Thyroid gland (tissue), 4 donors: ENCODE data around the gene OR1I1. TPM values are rescaled to one million over a fixed set of nuclear protein-coding genes. Genes with fewer than 3 reads are reported as not detected.

Experiments used
- DNase-seq, 2 donors: peaks; one replicate each; pipeline ENCODE4 v3.0.0-alpha.2; 2019
- H3K27ac ChIP-seq, 3 donors: fragments of 200-600 bp; sonication (generic); 1 replicate in 2 of 3; 2 replicates in 1 of 3; pipeline ENCODE4 v1.5.1; 2016 to 2019; ENCODE audit warnings: mild to moderate bottlenecking in 1 of 3, moderate library complexity in 1 of 3
- H3K27me3 ChIP-seq: fragments of 200-600 bp; sonication (generic); one replicate; pipeline ENCODE4 v1.5.1; 2019
- H3K36me3 ChIP-seq, 2 donors: fragments of 200-600 bp; sonication (generic); one replicate each; pipeline ENCODE4 v1.5.1; 2016 to 2019
- H3K4me1 ChIP-seq, 2 donors: fragments of 200-600 bp; sonication (generic); one replicate each; pipeline ENCODE4 v1.5.1; 2017 to 2019
- H3K4me3 ChIP-seq, 3 donors: fragments of 200-600 bp; sonication (generic); replicated peaks in 1 of 3; 1 replicate in 2 of 3; 2 replicates in 1 of 3; pipeline ENCODE4 v1.5.1; 2016; ENCODE audit warnings: mild to moderate bottlenecking in 1 of 3
- H3K9me3 ChIP-seq: fragments of 200-600 bp; sonication (generic); one replicate; pipeline ENCODE4 v1.5.1; 2017
- POLR2A ChIP-seq, 2 donors: fragments of 450-650 bp; IDR thresholded peaks; one replicate each; pipeline ENCODE4 v1.6.1; 2017; ENCODE audit warnings: antibody characterized with exemption in 2 of 2, mild to moderate bottlenecking in 2 of 2, moderate library complexity in 1 of 2
- WGBS, 2 donors: methylation state at CpG; one replicate each; pipeline ENCODE4 v1.1.5; 2017; 5-methylcytosine and 5-hydroxymethylcytosine counted together
- intact Hi-C: fragments of 100-400 bp; cut with DNase I; formaldehyde crosslinking; loops from one replicate; pipeline ENCODE4 v1.15.1; 2023
- total RNA-seq, 4 donors: library from RNA; depleted of rRNA; stranded (reverse); fragments of >200 nt; gene quantifications; one replicate each; pipeline ENCODE4 v1.2.3, GENCODE V29; 2016
- TF ChIP-seq, protein P1 (sequence below), 6 experiments: fragments of 200-600 bp in 3 of 6; fragments of 450-650 bp in 3 of 6; sonication (generic) in 3 of 6; IDR thresholded peaks; one replicate each; pipeline ENCODE4 v1.5.1; 2016 to 2019; ENCODE audit warnings: antibody characterized with exemption in 6 of 6, mild to moderate bottlenecking in 2 of 6, inconsistent platforms in 1 of 6, moderate library complexity in 1 of 6

OR1I1 gene
- total RNA-seq, 4 donors from 2014 or later = not detected

GRCh38 chr19:15042826-15043225 is 39.2 kb upstream of the OR1I1 start:
- intact Hi-C loops = no loop called here
- no peaks in the 10 kb centered on the region for H3K9me3 ChIP-seq
- H3K36me3 ChIP-seq = no peaks in the 10 kb centered on the region
- WGBS, 2 donors = 78 to 80% methylated on average over 2 of the region's 2 CpGs
- no peak overlapping the region for H3K27ac ChIP-seq
- no peaks in the 10 kb centered on the region for H3K27me3 ChIP-seq
- TF ChIP-seq POLR2A (IDR thresholded peaks at IDR 0.05) = no peak
- TF ChIP-seq, protein P1, sequence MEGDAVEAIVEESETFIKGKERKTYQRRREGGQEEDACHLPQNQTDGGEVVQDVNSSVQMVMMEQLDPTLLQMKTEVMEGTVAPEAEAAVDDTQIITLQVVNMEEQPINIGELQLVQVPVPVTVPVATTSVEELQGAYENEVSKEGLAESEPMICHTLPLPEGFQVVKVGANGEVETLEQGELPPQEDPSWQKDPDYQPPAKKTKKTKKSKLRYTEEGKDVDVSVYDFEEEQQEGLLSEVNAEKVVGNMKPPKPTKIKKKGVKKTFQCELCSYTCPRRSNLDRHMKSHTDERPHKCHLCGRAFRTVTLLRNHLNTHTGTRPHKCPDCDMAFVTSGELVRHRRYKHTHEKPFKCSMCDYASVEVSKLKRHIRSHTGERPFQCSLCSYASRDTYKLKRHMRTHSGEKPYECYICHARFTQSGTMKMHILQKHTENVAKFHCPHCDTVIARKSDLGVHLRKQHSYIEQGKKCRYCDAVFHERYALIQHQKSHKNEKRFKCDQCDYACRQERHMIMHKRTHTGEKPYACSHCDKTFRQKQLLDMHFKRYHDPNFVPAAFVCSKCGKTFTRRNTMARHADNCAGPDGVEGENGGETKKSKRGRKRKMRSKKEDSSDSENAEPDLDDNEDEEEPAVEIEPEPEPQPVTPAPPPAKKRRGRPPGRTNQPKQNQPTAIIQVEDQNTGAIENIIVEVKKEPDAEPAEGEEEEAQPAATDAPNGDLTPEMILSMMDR (IDR thresholded peaks at IDR 0.05) = no peak
- H3K4me3 ChIP-seq = no peak overlapping the region
- H3K4me1 ChIP-seq = no peaks in the 10 kb centered on the region
- DNase-seq = no peak

- intact Hi-C loops = no loop called here
- no peak for DNase-seq
- no peak overlapping the region for H3K4me3 ChIP-seq
- H3K36me3 ChIP-seq = no peaks in the 10 kb centered on the region
- H3K9me3 ChIP-seq = no peaks in the 10 kb centered on the region
- no peaks in the 10 kb centered on the region for H3K27me3 ChIP-seq
- 52 to 78% methylated on average over 3 of the region's 3 CpGs for WGBS, 2 donors
- TF ChIP-seq, protein P1 (IDR thresholded peaks at IDR 0.05) = no peak
- TF ChIP-seq POLR2A (IDR thresholded peaks at IDR 0.05) = no peak
- no peaks in the 10 kb centered on the region for H3K4me1 ChIP-seq
- H3K27ac ChIP-seq = no peak overlapping the region
Measured at GRCh38 chr19:15045506-15045905, 36.5 kb upstream of the OR1I1 start.

GRCh38 chr19:15047680-15048079 is 34.3 kb upstream of the OR1I1 start:
- TF ChIP-seq, protein P1 (IDR thresholded peaks at IDR 0.05) = no peak
- no peak for TF ChIP-seq POLR2A (IDR thresholded peaks at IDR 0.05)
- no peaks in the 10 kb centered on the region for H3K9me3 ChIP-seq
- H3K27me3 ChIP-seq = no peaks in the 10 kb centered on the region
- H3K27ac ChIP-seq = no peak overlapping the region
- H3K36me3 ChIP-seq = no peaks in the 10 kb centered on the region
- DNase-seq = no peak
- no peaks in the 10 kb centered on the region for H3K4me1 ChIP-seq
- H3K4me3 ChIP-seq = no peak overlapping the region
- intact Hi-C loops = no loop called here
- 57 to 76% methylated on average over 11 of the region's 11 CpGs for WGBS, 2 donors

DNA sequence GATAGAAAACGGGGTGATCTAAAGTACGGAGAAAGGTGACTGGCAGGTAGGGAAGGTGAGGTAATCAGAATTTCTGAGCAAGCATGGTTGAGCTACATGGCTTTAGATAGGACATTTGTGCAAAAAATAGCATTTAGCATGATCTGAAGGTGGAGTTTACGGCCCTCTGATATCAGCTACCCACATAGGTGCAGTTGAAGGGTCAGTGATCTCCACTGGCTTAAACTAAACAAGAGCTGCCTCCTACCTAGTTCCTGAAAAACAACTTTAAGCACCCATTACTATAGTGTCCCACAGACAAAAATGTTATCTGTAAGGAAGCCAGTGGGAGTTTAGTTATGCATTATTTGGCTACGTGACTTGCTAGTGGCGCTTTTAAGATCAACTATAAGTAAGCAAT is 33.9 kb upstream of the OR1I1 start:
- no peaks in the 10 kb centered on the region for H3K4me1 ChIP-seq
- H3K27me3 ChIP-seq = no peaks in the 10 kb centered on the region
- WGBS, 2 donors = 66 to 70% methylated on average over 5 of the region's 5 CpGs
- TF ChIP-seq, protein P1 (IDR thresholded peaks at IDR 0.05) = no peak
- no peak for TF ChIP-seq POLR2A (IDR thresholded peaks at IDR 0.05)
- H3K36me3 ChIP-seq = no peaks in the 10 kb centered on the region
- no peaks in the 10 kb centered on the region for H3K9me3 ChIP-seq
- no peak overlapping the region for H3K27ac ChIP-seq
- DNase-seq = no peak
- intact Hi-C loops = no loop called here
- no peak overlapping the region for H3K4me3 ChIP-seq

- H3K9me3 ChIP-seq = no peaks in the 10 kb centered on the region
- no peaks in the 10 kb centered on the region for H3K4me1 ChIP-seq
- no peak within 1 kb of the TSS for H3K4me3 ChIP-seq
- WGBS, 2 donors = 87 to 92% methylated on average over 11 of the region's 11 CpGs
- intact Hi-C loops = no loop called here
- no peak within 1 kb of the TSS for H3K27ac ChIP-seq
- DNase-seq = no peak
- no peaks in the 10 kb centered on the region for H3K36me3 ChIP-seq
- TF ChIP-seq, protein P1 (IDR thresholded peaks at IDR 0.05) = no peak
- TF ChIP-seq POLR2A (IDR thresholded peaks at IDR 0.05) = no peak
- H3K27me3 ChIP-seq = no peaks in the 10 kb centered on the region
Measured at GRCh38 chr19:15048885-15049541, 33.0 kb upstream of the OR1I1 start, which contains the start of gene CASP14. TSS of gene CASP14 (plus strand) at chr19:15049480. CDS start at chr19:15052252, 2,772 bp downstream.
